NCI-H2196 (cell line): ENCODE data around the gene RNF217.
"Not testable (repeated sequence)": the region's sequence is repeated elsewhere in the genome, so short reads cannot be mapped to it uniquely, and the experiment has no call there.

Source experiments
- DNase-seq: peaks from one replicate; lab custom pipeline; 2025; ENCODE audit not compliant: unreplicated experiment; lab: John Stamatoyannopoulos, UW

RNF217 gene

DNA sequence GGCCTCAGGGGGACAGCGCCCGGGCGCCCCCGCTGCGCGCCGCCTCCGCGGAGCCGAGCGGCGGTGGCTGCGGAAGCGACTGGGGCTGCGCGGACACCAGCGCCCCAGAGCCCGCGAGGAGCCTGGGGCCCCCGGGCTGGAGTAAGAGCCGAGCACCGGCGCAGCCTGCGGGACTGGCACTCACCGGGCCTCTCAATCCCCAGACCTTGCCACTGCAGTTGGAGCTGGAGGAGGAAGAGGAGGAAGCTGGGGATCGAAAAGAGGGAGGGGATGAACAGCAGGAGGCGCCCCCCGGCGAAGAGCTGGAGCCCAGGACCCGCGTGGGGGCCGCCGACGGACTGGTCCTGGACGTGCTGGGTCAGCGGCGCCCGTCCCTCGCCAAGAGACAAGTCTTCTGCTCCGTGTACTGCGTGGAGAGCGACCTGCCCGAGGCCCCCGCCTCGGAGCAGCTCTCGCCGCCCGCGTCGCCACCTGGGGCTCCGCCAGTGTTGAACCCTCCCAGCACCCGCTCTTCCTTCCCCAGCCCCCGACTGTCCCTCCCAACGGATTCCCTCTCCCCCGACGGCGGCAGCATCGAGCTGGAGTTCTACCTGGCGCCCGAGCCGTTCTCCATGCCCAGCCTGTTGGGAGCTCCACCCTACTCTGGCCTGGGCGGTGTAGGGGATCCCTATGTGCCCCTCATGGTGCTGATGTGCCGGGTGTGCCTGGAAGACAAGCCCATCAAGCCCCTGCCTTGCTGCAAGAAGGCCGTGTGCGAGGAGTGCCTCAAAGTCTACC lies 590 bp downstream of the RNF217 start:
- no peak for DNase-seq

GRCh38 chr6:124963416-124963785 lies 1.2 kb downstream of the RNF217 start:
- DNase-seq: no peak

- DNase-seq: no peak
Measured at GRCh38 chr6:124963831-124964763, 1.9 kb downstream of the RNF217 start.

DNA sequence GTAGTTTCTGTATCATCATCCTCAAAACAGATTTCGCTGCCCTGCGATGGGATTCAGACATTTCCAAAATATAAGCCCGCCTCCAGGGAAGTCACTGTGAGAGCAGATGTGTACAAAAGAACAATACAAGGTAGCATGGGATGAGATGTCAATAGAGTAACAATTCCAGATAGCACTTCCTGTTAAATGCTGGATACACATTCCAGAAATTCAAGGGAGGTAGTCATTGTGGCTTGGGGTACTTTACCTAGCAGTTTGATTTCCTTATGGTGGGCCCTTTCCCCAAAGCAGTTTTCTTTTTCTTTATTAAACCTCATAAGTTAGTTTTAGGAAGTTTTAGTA lies 2.5 kb downstream of the RNF217 start:
- no peak for DNase-seq

- not testable (repeated sequence) for DNase-seq
Measured at GRCh38 chr6:124965424-124965850, 3.2 kb downstream of the RNF217 start.

- DNase-seq: no peak
Measured at GRCh38 chr6:124967444-124967843, 5.2 kb downstream of the RNF217 start.

DNA sequence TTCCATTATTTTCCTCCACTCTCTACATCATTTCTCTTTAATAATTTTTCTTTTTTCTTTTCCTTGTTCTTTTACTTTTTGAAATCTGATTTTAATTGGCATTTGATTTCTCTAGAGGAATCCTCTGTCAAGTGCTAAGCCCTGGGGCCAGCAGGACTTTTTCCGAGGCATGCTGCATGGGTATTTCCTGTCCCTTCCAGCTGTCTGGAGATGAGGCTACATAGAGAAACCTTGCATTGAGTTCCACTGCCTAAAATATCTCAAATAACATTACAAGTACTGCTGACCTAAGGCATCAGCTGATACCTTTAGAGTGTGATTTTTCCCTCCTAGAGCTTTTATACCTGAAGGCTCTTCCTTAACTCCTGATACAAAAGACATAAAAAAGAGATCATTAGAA lies 6.2 kb downstream of the RNF217 start:
- no peak for DNase-seq

- no peak for DNase-seq
Measured at GRCh38 chr6:124970243-124970642, 8.0 kb downstream of the RNF217 start.

DNA sequence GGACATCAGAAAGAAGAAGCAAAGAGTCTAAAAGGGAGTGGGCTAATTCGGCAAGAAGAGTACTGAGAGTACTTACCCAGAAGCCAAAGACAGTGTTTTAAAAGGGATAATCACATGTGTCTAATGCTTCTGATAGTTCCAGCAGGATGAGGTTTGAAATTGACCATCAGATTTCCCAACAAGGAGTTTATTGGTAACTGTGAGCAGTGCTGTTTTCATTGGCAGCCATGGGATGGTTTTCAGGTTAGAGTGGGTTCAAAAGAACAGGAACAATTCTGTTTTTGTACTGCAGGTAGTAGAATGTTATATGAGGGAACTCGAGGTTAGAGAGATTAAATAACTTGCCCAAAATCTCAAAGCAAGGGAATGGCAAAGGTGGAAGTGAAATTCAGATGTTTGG lies 8.5 kb downstream of the RNF217 start:
- no peak for DNase-seq

DNA sequence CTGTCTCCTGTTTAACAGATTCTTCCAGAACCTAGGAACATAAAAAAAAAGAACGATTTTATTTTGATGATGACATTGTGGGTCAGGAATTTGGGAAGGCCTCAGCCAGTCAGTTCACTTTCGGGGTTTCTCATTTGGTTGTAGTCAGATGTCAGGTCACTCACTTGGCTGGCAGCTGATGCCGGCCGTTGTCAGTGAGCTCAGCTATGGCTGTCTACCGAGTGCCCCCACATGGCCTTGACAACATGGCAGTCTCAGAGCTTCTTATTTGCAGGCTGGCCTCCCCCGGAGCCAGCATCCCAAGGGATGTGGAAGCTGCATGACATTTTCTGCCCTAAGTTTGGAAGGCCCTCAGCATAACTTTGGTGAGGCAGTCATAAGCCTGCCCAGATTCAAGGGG lies 11.5 kb downstream of the RNF217 start:
- no peak for DNase-seq

GRCh38 chr6:124974771-124975377 lies 12.6 kb downstream of the RNF217 start:
- DNase-seq: no peak

GRCh38 chr6:124977067-124977908 lies 15.1 kb downstream of the RNF217 start:
- no peak for DNase-seq

- no peak for DNase-seq
Measured at GRCh38 chr6:124978451-124979293, 16.4 kb downstream of the RNF217 start.

GRCh38 chr6:124979294-124979678 lies 17.0 kb downstream of the RNF217 start:
- no peak for DNase-seq

DNA sequence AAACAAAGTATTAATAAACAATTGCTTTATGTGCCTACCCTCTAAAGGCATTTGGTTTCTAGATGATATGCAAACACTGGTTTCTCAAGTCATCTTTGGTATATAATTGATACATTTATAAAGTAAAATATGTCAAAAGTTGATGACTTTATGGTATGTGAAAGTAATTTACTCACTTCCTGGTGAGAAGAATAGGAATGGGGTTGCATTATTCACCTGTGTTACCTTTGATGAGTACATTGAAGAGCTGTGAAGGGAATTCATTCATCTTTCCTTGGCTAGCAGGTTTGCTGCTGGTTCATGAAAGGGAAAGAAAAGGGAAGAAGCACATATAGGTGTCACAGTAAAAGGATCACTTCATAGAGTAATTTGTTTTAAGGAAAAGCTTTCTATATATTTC lies 20.4 kb downstream of the RNF217 start:
- no peak for DNase-seq

DNA sequence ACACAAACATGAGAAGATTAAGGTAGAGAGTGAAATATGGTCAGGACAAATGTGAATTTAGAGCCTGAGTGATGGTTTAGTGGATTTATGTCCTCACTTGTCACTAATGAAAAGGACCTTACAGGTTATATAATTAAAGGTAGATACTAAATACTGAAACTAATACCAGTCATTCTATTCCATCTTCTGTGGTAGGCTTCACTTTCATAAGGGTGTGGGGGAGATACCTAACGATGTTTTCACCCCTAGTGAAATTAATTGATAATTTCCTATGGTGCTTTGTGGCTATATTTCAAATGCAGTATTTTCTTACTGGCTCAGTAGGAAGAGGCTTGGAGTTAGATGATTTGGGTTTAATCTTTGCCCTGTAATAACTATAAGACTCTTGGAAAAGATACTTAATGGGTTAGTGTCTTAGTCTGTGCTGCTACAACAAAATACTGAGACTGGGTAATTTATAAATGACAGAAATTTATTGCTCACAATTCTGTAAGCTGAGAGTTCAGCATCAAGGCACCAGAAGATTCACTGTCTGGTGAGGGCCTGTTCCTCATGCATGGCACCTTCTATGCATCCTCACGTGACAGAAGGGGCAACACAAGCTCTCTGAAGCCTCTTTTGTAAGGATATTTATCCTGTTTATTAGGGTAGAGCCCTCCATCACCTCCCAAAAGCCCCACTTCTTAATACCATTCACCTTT lies 21.3 kb downstream of the RNF217 start:
- DNase-seq: no peak

DNA sequence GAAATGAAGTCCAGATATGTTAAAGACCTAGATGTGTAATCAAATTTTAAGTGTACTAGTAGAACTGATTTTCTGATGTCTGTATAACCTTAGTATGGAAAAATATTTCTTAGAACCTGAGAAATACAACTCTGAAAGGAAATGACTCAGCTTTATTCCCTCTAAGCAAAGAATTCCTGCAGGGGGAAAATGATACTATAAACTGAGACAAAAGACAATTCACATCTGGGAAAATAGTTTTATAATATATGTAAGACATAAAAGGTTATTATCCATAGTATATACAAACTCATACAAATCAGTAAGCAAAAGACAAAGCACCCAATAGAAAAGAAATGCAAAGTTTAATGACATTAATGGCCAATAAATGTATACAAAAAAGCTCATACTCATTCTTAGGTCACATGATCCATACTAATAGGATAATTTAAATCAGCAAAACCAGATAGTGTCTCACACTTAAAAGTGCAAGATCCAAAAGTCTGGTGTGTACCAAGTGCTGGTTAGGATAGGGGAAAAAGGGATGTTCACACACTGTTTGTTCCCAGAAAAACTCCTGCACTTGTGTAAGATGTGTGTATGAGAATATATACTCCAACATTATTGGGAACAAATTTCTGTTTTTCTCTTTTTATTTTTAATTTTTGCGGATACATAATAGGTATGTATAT lies 22.6 kb downstream of the RNF217 start:
- no peak for DNase-seq

GRCh38 chr6:124986164-124986563 lies 23.9 kb downstream of the RNF217 start:
- DNase-seq: no peak

- DNase-seq: no peak
Measured at GRCh38 chr6:124987291-124987690, 25.1 kb downstream of the RNF217 start.
